Activated CD8-positive, alpha-beta memory T cell treated with anti-CD3 and anti-CD28 coated beads for 24 hours (primary cell): ENCODE data around the gene PIH1D1.
"Not testable (repeated sequence)": the region's sequence is repeated elsewhere in the genome, so short reads cannot be mapped to it uniquely, and the experiment has no call there.

Experiments
- DNase-seq: peaks from one replicate; pipeline ENCODE4 v3.0.0-alpha.2; 2020

PIH1D1 gene

GRCh38 chr19:49453013-49453756 is 1.6 kb upstream of the PIH1D1 start, which contains the start of gene ALDH16A1:
TSS of gene ALDH16A1 (plus strand) at chr19:49453225. CDS start at chr19:49453332, 107 bp downstream.
- peak; percentile 99 for DNase-seq

GRCh38 chr19:49450405-49450804 is 1.2 kb downstream of the PIH1D1 start:
- DNase-seq: no peak

GRCh38 chr19:49448432-49448786 is 3.2 kb downstream of the PIH1D1 start:
- DNase-seq: no peak

- no peak for DNase-seq
Measured at GRCh38 chr19:49447485-49448431, 3.9 kb downstream of the PIH1D1 start.

GRCh38 chr19:49445997-49446396 is 5.6 kb downstream of the PIH1D1 start:
- no peak for DNase-seq

GRCh38 chr19:49444100-49444700 is 7.4 kb downstream of the PIH1D1 start:
- not testable (repeated sequence) for DNase-seq

GRCh38 chr19:49443366-49444099 is 8.1 kb downstream of the PIH1D1 start:
- DNase-seq: peak; percentile 99

GRCh38 chr19:49442771-49443365 is 8.7 kb downstream of the PIH1D1 start:
- peak; percentile 77 for DNase-seq

- no peak for DNase-seq
Measured at GRCh38 chr19:49442354-49442753, 9.3 kb downstream of the PIH1D1 start.

GRCh38 chr19:49441960-49442350 is 9.7 kb downstream of the PIH1D1 start:
- DNase-seq: no peak

GRCh38 chr19:49441210-49441959 is 10.2 kb downstream of the PIH1D1 start, which contains the start of gene SLC17A7:
TSS of gene SLC17A7 (minus strand) at chr19:49441527. CDS start at chr19:49441379, 148 bp downstream.
- DNase-seq: no peak

GRCh38 chr19:49440439-49441209 is 11.0 kb downstream of the PIH1D1 start:
- no peak for DNase-seq

GRCh38 chr19:49439836-49440235 is 11.8 kb downstream of the PIH1D1 start:
- no peak for DNase-seq

GRCh38 chr19:49438261-49438660 is 13.4 kb downstream of the PIH1D1 start:
- DNase-seq: no peak

- DNase-seq: no peak
Measured at GRCh38 chr19:49437231-49437630, 14.4 kb downstream of the PIH1D1 start.

- peak; percentile 78 for DNase-seq
Measured at GRCh38 chr19:49436381-49437017, 15.1 kb downstream of the PIH1D1 start.

- no peak for DNase-seq
Measured at GRCh38 chr19:49435670-49436069, 15.9 kb downstream of the PIH1D1 start.

- no peak for DNase-seq
Measured at GRCh38 chr19:49434907-49435583, 16.6 kb downstream of the PIH1D1 start.

- no peak for DNase-seq
Measured at GRCh38 chr19:49433240-49433901, 18.2 kb downstream of the PIH1D1 start.
